GM18498 (cell line): ENCODE results near the gene TBC1D2.
"Not testable (repeated sequence)": the region's sequence is repeated elsewhere in the genome, so short reads cannot be mapped to it uniquely, and the experiment has no call there.

Experiments used
- ATAC-seq: cut with Tn5 transposase; IDR thresholded peaks from one replicate; pipeline ENCODE4 v1.9.1; 2021; ENCODE audit warnings: mild to moderate bottlenecking, moderate library complexity; ENCODE audit not compliant: unreplicated experiment

Gene TBC1D2

GRCh38 chr9:98255578-98256296 lies at the start of gene TBC1D2:
Gene TBC1D2 (minus strand): TSS chr9:98255649. CDS start chr9:98255541, 108 bp downstream.
- ATAC-seq, result peak; percentile 88

GRCh38 chr9:98304381-98304780 lies 48.9 kb upstream of the TBC1D2 start:
- no peak for ATAC-seq

- no peak for ATAC-seq
These were observed 48.2 kb upstream of the TBC1D2 start for GRCh38 chr9:98303633-98304125.

- ATAC-seq, result no peak
These were observed 47.6 kb upstream of the TBC1D2 start for GRCh38 chr9:98302938-98303632.

- ATAC-seq, result no peak
These were observed 46.7 kb upstream of the TBC1D2 start for GRCh38 chr9:98302150-98302549.

- ATAC-seq, result no peak
These were observed 45.2 kb upstream of the TBC1D2 start for GRCh38 chr9:98300611-98301010.

GRCh38 chr9:98298476-98298875 lies 43.0 kb upstream of the TBC1D2 start:
- ATAC-seq, result no peak

GRCh38 chr9:98295824-98296223 lies 40.4 kb upstream of the TBC1D2 start:
- ATAC-seq, result no peak

- no peak for ATAC-seq
These were observed 36.4 kb upstream of the TBC1D2 start for GRCh38 chr9:98291820-98292219.

GRCh38 chr9:98290411-98290810 lies 35.0 kb upstream of the TBC1D2 start:
- no peak for ATAC-seq

- no peak for ATAC-seq
These were observed 34.3 kb upstream of the TBC1D2 start for GRCh38 chr9:98289614-98290201.

GRCh38 chr9:98288881-98289280 lies 33.4 kb upstream of the TBC1D2 start:
- ATAC-seq, result no peak

- no peak for ATAC-seq
These were observed 31.9 kb upstream of the TBC1D2 start for GRCh38 chr9:98287384-98287783.

GRCh38 chr9:98285446-98285845 lies 30.0 kb upstream of the TBC1D2 start:
- ATAC-seq, result no peak

- ATAC-seq, result no peak
These were observed 29.3 kb upstream of the TBC1D2 start for GRCh38 chr9:98284754-98285153.

- ATAC-seq, result not testable (repeated sequence)
These were observed 27.7 kb upstream of the TBC1D2 start for GRCh38 chr9:98283143-98283542.

GRCh38 chr9:98281281-98281680 lies 25.8 kb upstream of the TBC1D2 start:
- no peak for ATAC-seq

GRCh38 chr9:98280574-98280973 lies 25.1 kb upstream of the TBC1D2 start:
- ATAC-seq, result no peak

- no peak for ATAC-seq
These were observed 24.7 kb upstream of the TBC1D2 start for GRCh38 chr9:98280162-98280561.

GRCh38 chr9:98276907-98277469 lies 21.5 kb upstream of the TBC1D2 start:
- ATAC-seq, result no peak

GRCh38 chr9:98275159-98275558 lies 19.7 kb upstream of the TBC1D2 start:
- no peak for ATAC-seq

GRCh38 chr9:98272083-98272482 lies 16.6 kb upstream of the TBC1D2 start:
- no peak for ATAC-seq
